Gastrocnemius medialis (tissue), 4 donors: ENCODE results near the gene EIPR1. TPM values are rescaled to one million over a fixed set of nuclear protein-coding genes. Genes with fewer than 3 reads are reported as not detected.
A peak's percentile ranks its signal among the peaks of the same experiment; 100 is the strongest.

ENCODE experiments used
- ATAC-seq, 2 donors: fragments of 150-250 bp; one replicate each; pipeline ENCODE4 v1.9.1; 2016
- DNase-seq, 2 donors: peaks; one replicate each; pipeline ENCODE4 v3.0.0-alpha.2; 2019
- H3K27ac ChIP-seq, 4 donors: fragments of 200-600 bp; sonication (generic); 1 replicate in 1 of 4; 2 replicates in 3 of 4; pipeline ENCODE4 v1.5.1; 2016 to 2018; ENCODE audit warnings: mild to moderate bottlenecking in 2 of 4, moderate library complexity in 1 of 4
- H3K27me3 ChIP-seq, 3 donors: fragments of 200-600 bp; sonication (generic) in 2 of 3; 1 replicate in 1 of 3; 2 replicates in 2 of 3; pipeline versions ENCODE4 v1.5.1 to v1.6.0; 2016 to 2019; ENCODE audit warnings: mild to moderate bottlenecking in 1 of 3, moderate library complexity in 1 of 3
- H3K36me3 ChIP-seq, 2 donors: fragments of 200-600 bp; sonication (generic) in 1 of 2; one replicate each; pipeline ENCODE4 v1.5.1; 2017 to 2018
- H3K4me1 ChIP-seq, 2 donors: fragments of 200-600 bp; sonication (generic) in 1 of 2; one replicate each; pipeline ENCODE4 v1.5.1; 2016 to 2017; ENCODE audit warnings: mild to moderate bottlenecking in 2 of 2
- H3K4me3 ChIP-seq, 4 donors: fragments of 200-600 bp; sonication (generic) in 3 of 4; 1 replicate in 1 of 4; 2 replicates in 3 of 4; pipeline ENCODE4 v1.5.1; 2016 to 2019; ENCODE audit warnings: mild to moderate bottlenecking in 2 of 4
- H3K9me3 ChIP-seq, 3 donors: fragments of 200-600 bp; sonication (generic) in 2 of 3; 1 replicate in 1 of 3; 2 replicates in 2 of 3; pipeline ENCODE4 v1.5.1; 2016 to 2019
- CTCF ChIP-seq, 5 experiments: fragments of 450-650 bp in 3 of 5; fragments of 200-600 bp in 2 of 5; sonication (generic) in 2 of 5; IDR thresholded peaks in 4 of 5; conservative IDR thresholded peaks in 1 of 5; 1 replicate in 4 of 5; 2 replicates in 1 of 5; pipeline ENCODE4 v1.5.1; 2016 to 2019; ENCODE audit warnings: antibody characterized with exemption in 5 of 5, mild to moderate bottlenecking in 3 of 5, moderate library complexity in 3 of 5
- POLR2A ChIP-seq, 2 donors: fragments of 450-650 bp; IDR thresholded peaks; one replicate each; pipeline ENCODE4 v1.6.1; 2017; ENCODE audit warnings: antibody characterized with exemption in 2 of 2, mild to moderate bottlenecking in 2 of 2, moderate library complexity in 2 of 2
- in situ Hi-C, 4 donors: fragments of 200-750 bp; cut with MboI; loops; one replicate each; pipeline versions ENCODE4 v1.15.0 to v1.8.0; 2017; ENCODE audit warnings: low sequenced_read_pairs in 4 of 4
- intact Hi-C: fragments of 100-400 bp; cut with DNase I; formaldehyde crosslinking; loops from one replicate; pipeline ENCODE4 v1.15.1; 2023; ENCODE audit warnings: low total_unique reads
- total RNA-seq, 4 donors: library from RNA; depleted of rRNA; stranded (reverse); fragments of >200 nt; gene quantifications; one replicate each; pipeline versions ENCODE4 v1.1.0 to v1.2.3, GENCODE V29; 2016

Gene EIPR1
- total RNA-seq, 4 donors from 2014 or later, result 23.2 to 30.5 (median 24.4) TPM

GRCh38 chr2:3266925-3267867 is 110.4 kb downstream of the EIPR1 start:
- no peak overlapping the region for H3K27ac ChIP-seq
- no peak overlapping the region for H3K4me3 ChIP-seq
- no peaks in the 10 kb centered on the region for H3K27me3 ChIP-seq
- ATAC-seq (no peak), DNase-seq (no peak)
- TF ChIP-seq CTCF (IDR thresholded peaks at IDR 0.05 in 4 of 5, conservative IDR thresholded peaks at IDR 0.05 in 1 of 5), result no peak
- no peak for TF ChIP-seq POLR2A (IDR thresholded peaks at IDR 0.05)
- no peaks in the 10 kb centered on the region for H3K9me3 ChIP-seq
- intact Hi-C loops, result no loop called here
- H3K36me3 ChIP-seq, result no peaks in the 10 kb centered on the region
- in situ Hi-C loops, result no loop called here
- no peaks in the 10 kb centered on the region for H3K4me1 ChIP-seq

GRCh38 chr2:3265981-3266924 is 111.4 kb downstream of the EIPR1 start:
- Histone ChIP-seq H3K4me1 (no peaks in the 10 kb centered on the region), H3K36me3 (no peaks in the 10 kb centered on the region), H3K4me3 (no peak overlapping the region), H3K9me3 (no peaks in the 10 kb centered on the region), H3K27ac (no peak overlapping the region), H3K27me3 (no peaks in the 10 kb centered on the region)
- TF ChIP-seq CTCF (IDR thresholded peaks at IDR 0.05 in 4 of 5, conservative IDR thresholded peaks at IDR 0.05 in 1 of 5), result no peak
- TF ChIP-seq POLR2A (IDR thresholded peaks at IDR 0.05), result no peak
- ATAC-seq (no peak), DNase-seq (no peak)
- in situ Hi-C loops (no loop called here), intact Hi-C loops (no loop called here)

DNA sequence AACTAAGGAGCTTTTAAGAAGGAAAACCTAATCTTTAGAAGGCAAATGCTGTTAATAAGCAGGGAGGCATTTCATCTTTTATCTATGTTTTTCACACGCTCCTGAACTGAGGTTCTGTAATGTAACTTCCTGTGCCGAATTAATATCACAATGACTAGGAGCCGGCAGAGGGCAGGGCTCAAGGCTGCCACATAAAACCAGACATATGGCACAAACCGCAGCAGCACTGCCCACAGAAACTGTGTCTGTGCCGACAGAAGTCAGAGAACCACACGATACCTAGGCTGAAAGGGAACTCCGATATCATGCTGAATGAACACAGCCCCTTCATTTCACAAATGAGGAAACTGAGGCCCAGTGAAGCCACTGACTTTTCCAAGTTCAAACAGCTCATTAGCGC is 112.1 kb downstream of the EIPR1 start:
- Histone ChIP-seq H3K4me3 (no peak overlapping the region), H3K36me3 (no peaks in the 10 kb centered on the region), H3K9me3 (no peaks in the 10 kb centered on the region), H3K4me1 (no peaks in the 10 kb centered on the region), H3K27ac (no peak overlapping the region), H3K27me3 (no peaks in the 10 kb centered on the region)
- no peak for TF ChIP-seq POLR2A (IDR thresholded peaks at IDR 0.05)
- TF ChIP-seq CTCF (IDR thresholded peaks at IDR 0.05 in 4 of 5, conservative IDR thresholded peaks at IDR 0.05 in 1 of 5), result no peak
- intact Hi-C loops (no loop called here), in situ Hi-C loops (no loop called here)
- DNase-seq (no peak), ATAC-seq (no peak)

DNA sequence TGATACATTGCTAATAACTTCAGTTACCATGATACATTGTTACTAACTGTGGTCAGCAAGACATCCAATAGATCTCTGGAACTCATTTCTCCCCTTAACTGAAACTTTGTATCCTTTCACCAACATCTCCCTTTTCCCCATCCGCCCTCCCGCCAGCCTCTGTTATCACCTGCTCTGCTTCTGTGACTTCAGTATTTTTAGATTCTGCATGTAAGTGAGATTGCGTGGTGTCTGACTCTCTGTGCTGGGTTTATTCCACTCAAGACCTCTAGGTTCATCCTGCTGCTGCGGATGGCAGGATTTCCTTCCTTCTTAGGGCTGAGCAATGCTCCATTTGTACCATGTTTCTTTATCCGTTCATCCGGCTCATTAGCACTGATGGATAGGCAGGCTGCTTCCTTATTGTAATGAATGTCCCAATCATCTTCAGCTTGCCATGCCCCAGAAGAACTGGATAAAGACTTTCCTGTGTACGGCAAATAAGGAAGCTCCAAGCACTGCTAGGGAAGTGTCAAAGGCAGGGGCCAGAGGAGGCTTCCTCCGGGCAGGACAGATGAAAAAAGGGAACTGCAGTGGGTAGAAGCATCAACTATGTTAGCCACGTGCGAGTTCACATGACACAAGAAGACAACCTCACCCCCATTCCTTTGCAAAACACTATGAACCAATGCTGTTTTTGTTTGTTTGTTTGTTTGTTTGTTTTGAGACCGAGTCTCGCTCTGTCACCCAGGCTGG is 113.4 kb downstream of the EIPR1 start:
- DNase-seq (peak in 1 of 2 donors; percentile 26), ATAC-seq (no peak)
- H3K27ac ChIP-seq, result no peak overlapping the region
- no peaks in the 10 kb centered on the region for H3K4me1 ChIP-seq
- TF ChIP-seq CTCF (IDR thresholded peaks at IDR 0.05 in 4 of 5, conservative IDR thresholded peaks at IDR 0.05 in 1 of 5) (no peak), POLR2A (IDR thresholded peaks at IDR 0.05) (no peak)
- H3K36me3 ChIP-seq, result no peaks in the 10 kb centered on the region
- intact Hi-C loops (no loop called here), in situ Hi-C loops (no loop called here)
- H3K27me3 ChIP-seq, result no peaks in the 10 kb centered on the region
- H3K4me3 ChIP-seq, result no peak overlapping the region
- no peaks in the 10 kb centered on the region for H3K9me3 ChIP-seq
